Activated T-helper 1 cell treated with anti-CD3 and anti-CD28 coated beads, Interleukin-12 subunit alpha, Interleukin-12 subunit beta, Interleukin-2, Interleukin-4 antibody, amounts not matched to agents 30 ng/mL and 10 ng/mL and 1 ng/mL, durations not matched to agents 14 hours and 24 hours and 36 hours (primary cell): Measurements from ENCODE around the gene PPFIA2. TPM values are rescaled to one million over a fixed set of nuclear protein-coding genes. Genes with fewer than 3 reads are reported as not detected.

ENCODE experiments used
- DNase-seq: peaks from one replicate; pipeline ENCODE4 v3.0.0; 2021; ENCODE audit warnings: low spot score
- H3K27ac Mint-ChIP-seq: one replicate; pipeline ENCODE4 v1.8.0; 2021; ENCODE audit warnings: mild to moderate bottlenecking, mixed read lengths
- H3K27me3 Mint-ChIP-seq: one replicate; pipeline ENCODE4 v1.8.0; 2022; ENCODE audit warnings: mild to moderate bottlenecking, moderate library complexity, mixed read lengths; ENCODE audit not compliant: insufficient read depth
- H3K36me3 Mint-ChIP-seq: one replicate; pipeline ENCODE4 v1.8.0; 2021; ENCODE audit warnings: low read depth, mixed read lengths
- H3K4me1 Mint-ChIP-seq: one replicate; pipeline ENCODE4 v1.8.0; 2021; ENCODE audit warnings: low read depth, mixed read lengths
- H3K4me3 Mint-ChIP-seq: one replicate; pipeline ENCODE4 v1.8.0; 2021; ENCODE audit warnings: mild to moderate bottlenecking, moderate library complexity, mixed read lengths
- H3K9me3 Mint-ChIP-seq: one replicate; pipeline ENCODE4 v1.8.0; 2021; ENCODE audit warnings: mixed read lengths
- intact Hi-C: fragments of 100-400 bp; cut with micrococcal nuclease; formaldehyde crosslinking; loops from one replicate; pipeline ENCODE4 v1.15.1; 2024
- total RNA-seq: library from RNA; stranded (reverse); gene quantifications from 2 replicates; pipeline ENCODE4 v1.2.3, GENCODE V29; 2022

The PPFIA2 gene
- total RNA-seq, 1 donor from 2014 or later = not detected

GRCh38 chr12:81573228-81573627, 185.9 kb downstream of the PPFIA2 start:
- H3K4me1 Mint-ChIP-seq = no peaks in the 10 kb centered on the region
- no peaks in the 10 kb centered on the region for H3K36me3 Mint-ChIP-seq
- no peak overlapping the region for H3K27ac Mint-ChIP-seq
- H3K9me3 Mint-ChIP-seq = no peaks in the 10 kb centered on the region
- no peak for DNase-seq
- intact Hi-C loops = no loop called here
- no peak overlapping the region for H3K4me3 Mint-ChIP-seq
- no peaks in the 10 kb centered on the region for H3K27me3 Mint-ChIP-seq

- intact Hi-C loops = no loop called here
- Mint-ChIP-seq H3K4me3 (no peak overlapping the region), H3K9me3 (no peaks in the 10 kb centered on the region), H3K4me1 (no peaks in the 10 kb centered on the region), H3K27ac (no peak overlapping the region), H3K36me3 (no peaks in the 10 kb centered on the region), H3K27me3 (no peaks in the 10 kb centered on the region)
- DNase-seq = no peak
Measured at GRCh38 chr12:81572411-81572810, 186.7 kb downstream of the PPFIA2 start.

- Mint-ChIP-seq H3K36me3 (no peaks in the 10 kb centered on the region), H3K4me1 (no peaks in the 10 kb centered on the region), H3K9me3 (no peaks in the 10 kb centered on the region), H3K4me3 (no peak overlapping the region), H3K27ac (no peak overlapping the region), H3K27me3 (no peaks in the 10 kb centered on the region)
- intact Hi-C loops = no loop called here
- DNase-seq = no peak
Measured at GRCh38 chr12:81570234-81570633, 188.9 kb downstream of the PPFIA2 start.

GRCh38 chr12:81564237-81564636, 194.9 kb downstream of the PPFIA2 start:
- Mint-ChIP-seq H3K4me1 (no peaks in the 10 kb centered on the region), H3K4me3 (no peak overlapping the region), H3K27ac (no peak overlapping the region), H3K36me3 (no peaks in the 10 kb centered on the region), H3K9me3 (no peaks in the 10 kb centered on the region), H3K27me3 (no peaks in the 10 kb centered on the region)
- intact Hi-C loops = no loop called here
- DNase-seq = no peak

- intact Hi-C loops = no loop called here
- Mint-ChIP-seq H3K4me1 (no peaks in the 10 kb centered on the region), H3K27ac (no peak overlapping the region), H3K36me3 (no peaks in the 10 kb centered on the region), H3K9me3 (no peaks in the 10 kb centered on the region), H3K27me3 (no peaks in the 10 kb centered on the region), H3K4me3 (no peak overlapping the region)
- no peak for DNase-seq
Measured at GRCh38 chr12:81558031-81558430, 201.1 kb downstream of the PPFIA2 start.

- H3K36me3 Mint-ChIP-seq = no peaks in the 10 kb centered on the region
- DNase-seq = no peak
Measured at GRCh38 chr12:81546811-81547210, 212.3 kb downstream of the PPFIA2 start.

GRCh38 chr12:81543621-81544139, 215.5 kb downstream of the PPFIA2 start:
- Mint-ChIP-seq H3K27ac (no peak overlapping the region), H3K4me3 (no peak overlapping the region), H3K27me3 (no peaks in the 10 kb centered on the region), H3K36me3 (no peaks in the 10 kb centered on the region), H3K4me1 (no peaks in the 10 kb centered on the region), H3K9me3 (no peaks in the 10 kb centered on the region)
- intact Hi-C loops = no loop called here
- DNase-seq = no peak

More at GRCh38 chr12:81546811-81547210, 212.3 kb downstream of the PPFIA2 start:
- H3K27ac Mint-ChIP-seq = no peak overlapping the region
- no peaks in the 10 kb centered on the region for H3K4me1 Mint-ChIP-seq
- no peaks in the 10 kb centered on the region for H3K9me3 Mint-ChIP-seq
- H3K27me3 Mint-ChIP-seq = no peaks in the 10 kb centered on the region
- intact Hi-C loops = no loop called here
- no peak overlapping the region for H3K4me3 Mint-ChIP-seq

GRCh38 chr12:81542065-81543010, 216.8 kb downstream of the PPFIA2 start:
- H3K36me3 Mint-ChIP-seq = no peaks in the 10 kb centered on the region
- H3K4me1 Mint-ChIP-seq = no peaks in the 10 kb centered on the region
- no peaks in the 10 kb centered on the region for H3K9me3 Mint-ChIP-seq
- no peak overlapping the region for H3K4me3 Mint-ChIP-seq
- intact Hi-C loops = no loop called here
- H3K27me3 Mint-ChIP-seq = no peaks in the 10 kb centered on the region
- no peak overlapping the region for H3K27ac Mint-ChIP-seq
- DNase-seq = no peak

- Mint-ChIP-seq H3K9me3 (no peaks in the 10 kb centered on the region), H3K4me1 (no peaks in the 10 kb centered on the region), H3K4me3 (no peak overlapping the region), H3K27me3 (no peaks in the 10 kb centered on the region), H3K36me3 (no peaks in the 10 kb centered on the region), H3K27ac (no peak overlapping the region)
- no peak for DNase-seq
- intact Hi-C loops = no loop called here
Measured at GRCh38 chr12:81541121-81541520, 218.0 kb downstream of the PPFIA2 start.

GRCh38 chr12:81539279-81539678, 219.9 kb downstream of the PPFIA2 start:
- no peaks in the 10 kb centered on the region for H3K9me3 Mint-ChIP-seq
- H3K36me3 Mint-ChIP-seq = no peaks in the 10 kb centered on the region
- intact Hi-C loops = no loop called here
- H3K4me3 Mint-ChIP-seq = no peak overlapping the region
- H3K27ac Mint-ChIP-seq = no peak overlapping the region
- DNase-seq = no peak
- H3K4me1 Mint-ChIP-seq = no peaks in the 10 kb centered on the region
- no peaks in the 10 kb centered on the region for H3K27me3 Mint-ChIP-seq

GRCh38 chr12:81533054-81533453, 226.1 kb downstream of the PPFIA2 start:
- Mint-ChIP-seq H3K27ac (no peak overlapping the region), H3K36me3 (no peaks in the 10 kb centered on the region), H3K9me3 (no peaks in the 10 kb centered on the region), H3K4me3 (no peak overlapping the region), H3K4me1 (no peaks in the 10 kb centered on the region), H3K27me3 (no peaks in the 10 kb centered on the region)
- DNase-seq = no peak
- intact Hi-C loops = no loop called here

- intact Hi-C loops = no loop called here
- H3K27ac Mint-ChIP-seq = no peak overlapping the region
- no peaks in the 10 kb centered on the region for H3K36me3 Mint-ChIP-seq
- H3K4me1 Mint-ChIP-seq = no peaks in the 10 kb centered on the region
- H3K27me3 Mint-ChIP-seq = no peaks in the 10 kb centered on the region
- H3K9me3 Mint-ChIP-seq = no peaks in the 10 kb centered on the region
- no peak for DNase-seq
- H3K4me3 Mint-ChIP-seq = no peak overlapping the region
Measured at GRCh38 chr12:81530352-81530751, 228.8 kb downstream of the PPFIA2 start.

- H3K36me3 Mint-ChIP-seq = no peaks in the 10 kb centered on the region
- peak overlapping the region; percentile 23 for H3K4me3 Mint-ChIP-seq
- H3K4me1 Mint-ChIP-seq = peaks cover 10% of the 10 kb centered on the region
- intact Hi-C loops = no loop called here
- no peak for DNase-seq
- H3K27me3 Mint-ChIP-seq = no peaks in the 10 kb centered on the region
- no peak overlapping the region for H3K27ac Mint-ChIP-seq
- H3K9me3 Mint-ChIP-seq = no peaks in the 10 kb centered on the region
Measured at GRCh38 chr12:81520064-81520945, 238.8 kb downstream of the PPFIA2 start.
